GM18507 (cell line): Measurements from ENCODE around the gene RGS11.

ENCODE experiments used
- DNase-seq: peaks from one replicate; pipeline ENCODE4 v3.0.0; 2011; ENCODE audit warnings: low read depth; ENCODE audit not compliant: insufficient read length; ENCODE audit errors: extremely low spot score
- FAIRE-seq: peaks from 2 replicates; lab custom pipeline; 2011; peaks lifted over from hg19 to GRCh38; lab: Jason Lieb, UNC

RGS11 gene

DNA sequence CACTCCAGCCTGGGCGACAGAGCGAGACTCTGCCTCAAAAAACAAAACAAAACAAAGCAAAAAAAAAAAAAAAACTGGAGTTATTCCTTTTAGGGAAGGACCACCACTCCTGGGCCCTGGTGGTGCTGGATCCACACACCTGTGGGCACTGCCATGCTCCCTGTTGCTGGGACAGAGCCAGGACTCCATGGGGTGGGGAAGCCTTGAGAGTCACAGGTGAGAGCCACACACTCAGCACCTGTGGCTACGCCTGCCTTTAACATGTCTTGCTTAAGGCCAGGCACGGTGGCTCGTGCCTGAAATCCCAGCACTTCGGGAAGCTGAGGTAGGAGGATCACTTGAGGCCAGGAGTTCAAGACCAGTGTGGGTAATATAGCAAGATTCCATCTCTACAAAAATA lies 25.5 kb upstream of the RGS11 start:
- FAIRE-seq = no peak
- DNase-seq = no peak

DNA sequence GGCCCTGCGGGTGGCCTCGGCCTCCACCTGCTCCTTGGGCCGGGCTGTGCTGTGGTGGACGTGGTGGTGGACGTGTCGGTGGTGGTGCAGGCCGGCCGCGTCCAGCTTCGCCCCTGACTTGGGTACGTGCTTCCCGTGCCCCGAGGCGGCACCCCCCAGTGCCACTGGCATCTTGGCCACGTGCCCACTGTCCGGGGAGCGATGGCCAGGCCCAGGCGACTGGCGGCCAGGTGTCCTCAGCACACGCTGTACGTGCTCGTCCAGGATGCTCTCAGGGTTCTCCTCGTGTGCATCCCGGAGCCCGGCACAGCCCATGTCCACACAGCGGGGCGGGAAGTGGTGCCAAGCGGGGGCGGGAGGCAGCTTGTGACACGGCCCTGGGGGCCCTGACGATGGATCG lies 22.1 kb upstream of the RGS11 start:
- DNase-seq = no peak
- FAIRE-seq = no peak

DNA sequence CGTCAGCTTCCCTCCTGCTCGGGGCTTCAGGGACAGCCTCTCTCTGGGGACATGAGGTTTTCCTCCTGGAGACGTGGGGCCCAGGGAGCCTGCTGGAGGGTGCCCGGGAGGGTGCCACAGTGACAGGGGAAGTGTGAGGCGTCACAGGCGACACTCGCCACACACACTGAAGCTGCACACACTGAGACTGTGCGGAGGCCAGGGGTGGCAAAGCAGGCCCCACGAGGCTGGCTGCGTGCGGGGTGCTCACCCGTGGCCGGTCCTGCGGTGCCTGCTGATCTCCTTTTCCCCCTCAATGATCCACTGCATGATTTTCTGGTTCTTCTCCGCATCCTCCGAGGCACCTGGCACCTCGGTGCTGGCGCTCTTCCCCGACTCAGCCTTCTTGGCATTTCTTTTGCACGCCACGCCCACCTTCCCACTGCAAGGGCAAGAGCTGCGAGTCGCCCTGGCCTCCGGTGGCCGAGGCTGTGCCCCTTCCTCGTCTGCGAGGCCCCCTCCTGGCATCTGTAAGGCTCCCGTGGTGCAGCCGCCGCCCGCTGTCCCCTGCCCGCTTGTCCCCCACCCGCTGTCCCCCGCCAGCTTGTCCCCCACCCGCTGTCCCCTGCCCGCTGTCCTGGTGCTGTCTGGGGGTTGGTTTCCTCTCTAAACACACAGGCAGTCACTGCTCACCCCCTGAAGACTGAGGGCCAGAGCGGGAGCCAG lies 21.2 kb upstream of the RGS11 start:
- DNase-seq = no peak
- FAIRE-seq = no peak

DNA sequence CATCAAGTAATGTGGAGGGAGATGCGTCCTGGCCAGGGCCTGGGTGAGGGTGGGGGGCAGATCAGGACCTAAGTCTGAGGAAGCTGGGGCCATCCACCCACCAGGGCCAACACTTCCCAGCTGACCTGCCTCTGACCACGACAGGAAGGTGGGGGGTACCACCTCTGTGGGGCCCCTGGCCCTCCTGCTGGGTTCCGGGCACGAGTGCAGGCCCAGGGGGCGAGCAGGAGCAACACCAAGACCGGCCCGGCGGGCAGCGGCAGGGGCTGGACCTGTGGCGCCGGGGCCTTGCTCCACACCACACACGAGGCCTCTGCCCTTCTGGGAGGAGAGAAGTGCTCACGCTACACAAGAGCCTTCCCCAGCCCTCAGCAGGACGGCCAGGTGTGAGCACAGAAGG lies 20.5 kb upstream of the RGS11 start:
- FAIRE-seq (no peak), DNase-seq (no peak)

DNA sequence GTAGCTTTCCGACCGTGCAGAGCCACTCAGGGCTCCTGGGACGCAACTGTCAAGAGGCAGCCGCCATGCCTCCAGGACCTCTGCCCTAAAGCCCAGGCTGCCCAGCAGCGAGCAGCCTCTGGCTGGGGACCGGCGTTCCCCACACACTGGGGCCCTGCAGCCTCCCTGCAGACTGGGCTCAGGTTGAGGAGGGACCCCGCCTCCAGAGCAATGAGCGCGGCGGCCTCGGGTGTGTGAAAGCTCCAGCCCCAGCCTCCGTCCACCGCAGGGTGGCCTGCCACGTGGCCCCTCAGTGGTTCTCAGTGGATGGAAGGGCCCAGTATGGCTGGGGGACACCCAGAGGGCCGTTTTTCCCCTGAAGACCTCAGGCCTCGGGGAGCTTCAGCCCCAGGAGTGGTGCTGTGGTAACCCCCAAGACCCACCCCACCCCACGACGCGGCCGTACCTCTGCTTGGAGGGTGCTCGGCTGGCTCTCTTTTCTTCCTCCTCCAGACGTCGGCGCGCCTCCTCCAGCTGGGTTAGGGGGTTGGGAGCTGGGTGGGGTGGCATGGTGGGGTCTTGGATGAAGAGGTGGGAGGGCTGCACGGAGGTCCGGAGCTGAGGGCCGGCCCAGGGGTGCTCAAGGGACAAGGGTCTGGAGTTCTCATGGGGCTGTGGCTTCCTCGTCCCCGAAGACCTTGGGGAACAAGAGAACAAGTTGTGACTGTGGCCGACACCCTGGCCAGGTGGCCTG lies 17.5 kb upstream of the RGS11 start:
- DNase-seq (no peak), FAIRE-seq (no peak)

DNA sequence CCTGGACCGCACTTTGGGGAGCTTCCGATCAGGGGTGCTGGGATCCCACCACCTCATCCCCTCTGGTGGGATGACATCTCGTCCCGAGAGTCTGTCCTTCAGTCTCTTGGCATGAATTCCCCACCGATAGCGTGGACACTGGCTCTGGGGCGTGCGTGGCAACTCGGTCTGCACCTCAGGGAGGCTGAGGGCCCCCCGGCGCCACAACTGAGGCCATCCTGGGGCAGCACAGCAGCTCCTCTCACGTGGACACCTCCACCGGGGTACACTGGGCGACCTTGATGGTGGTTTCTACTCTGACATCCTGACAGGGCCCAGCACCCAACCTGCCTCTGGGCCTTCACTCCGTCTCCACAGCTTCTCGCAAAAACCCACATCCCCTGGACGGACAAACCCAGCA lies 15.8 kb upstream of the RGS11 start:
- FAIRE-seq (no peak), DNase-seq (no peak)

DNA sequence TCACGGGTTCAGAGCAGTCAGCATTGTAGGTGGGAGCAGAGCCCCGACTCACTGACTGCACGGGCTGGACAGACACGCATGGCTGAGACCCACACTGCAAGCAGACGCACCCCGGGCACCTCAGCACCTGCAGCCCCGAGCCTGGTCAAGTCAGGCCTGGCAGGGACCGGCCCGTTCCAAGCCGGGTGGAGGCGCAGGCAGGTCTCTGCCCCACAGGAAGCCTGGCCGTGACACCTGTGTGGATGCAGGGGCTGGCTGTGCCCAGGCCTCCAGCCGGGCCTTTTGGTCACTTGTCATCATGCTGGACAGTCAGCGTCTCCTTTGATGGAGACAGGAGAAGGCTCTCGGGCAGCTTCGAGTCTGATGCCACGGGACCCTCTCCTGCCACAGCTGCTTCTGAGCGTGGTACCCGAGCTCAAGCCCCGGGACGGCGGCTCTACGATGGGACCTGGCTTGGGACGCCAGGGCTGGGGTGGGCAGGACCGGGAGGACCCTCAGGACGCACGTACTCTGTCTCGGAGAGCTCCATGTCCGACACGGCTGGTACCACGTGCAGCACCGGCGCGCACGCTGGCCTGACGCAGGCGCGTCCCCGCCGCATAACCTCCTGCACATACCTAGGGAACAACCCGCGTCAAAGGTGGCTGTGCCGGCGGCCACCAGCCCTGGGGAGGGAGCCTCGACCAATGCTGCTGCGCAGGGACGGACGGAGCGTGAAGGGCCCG lies 15.1 kb upstream of the RGS11 start:
- DNase-seq = no peak
- FAIRE-seq = no peak

DNA sequence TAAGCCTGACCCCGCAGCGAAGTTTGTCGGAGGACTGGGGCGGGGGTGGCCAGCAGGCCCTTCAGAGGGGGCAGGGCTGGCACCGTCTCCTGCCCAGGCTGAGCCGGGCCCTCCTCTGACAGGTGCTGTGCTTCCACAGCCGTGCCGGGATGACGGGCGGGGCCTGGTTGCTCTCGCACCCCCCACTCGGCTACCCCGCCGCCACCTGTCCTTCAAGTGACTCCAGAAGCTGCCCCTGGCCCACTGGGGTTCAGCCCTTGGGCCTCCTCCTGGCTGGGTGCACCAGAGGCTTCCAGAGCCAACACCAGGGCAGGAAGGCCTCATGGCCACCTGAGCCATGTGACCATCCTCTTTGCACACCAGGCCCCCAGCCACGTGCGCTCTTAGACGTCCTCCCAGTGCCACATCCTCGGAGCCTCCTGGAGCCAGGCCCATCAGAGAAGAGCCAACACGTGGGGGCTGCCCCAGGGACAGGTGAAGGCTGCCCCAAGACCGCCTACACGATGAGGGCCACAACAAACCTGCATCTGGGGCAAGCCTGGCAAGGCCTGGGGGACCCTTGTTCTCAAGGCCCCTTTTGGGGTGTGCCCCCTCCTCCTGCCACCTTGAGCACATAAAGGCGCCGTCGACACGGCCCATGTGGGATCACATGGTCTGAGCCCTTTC lies 14.4 kb upstream of the RGS11 start:
- FAIRE-seq (no peak), DNase-seq (no peak)

DNA sequence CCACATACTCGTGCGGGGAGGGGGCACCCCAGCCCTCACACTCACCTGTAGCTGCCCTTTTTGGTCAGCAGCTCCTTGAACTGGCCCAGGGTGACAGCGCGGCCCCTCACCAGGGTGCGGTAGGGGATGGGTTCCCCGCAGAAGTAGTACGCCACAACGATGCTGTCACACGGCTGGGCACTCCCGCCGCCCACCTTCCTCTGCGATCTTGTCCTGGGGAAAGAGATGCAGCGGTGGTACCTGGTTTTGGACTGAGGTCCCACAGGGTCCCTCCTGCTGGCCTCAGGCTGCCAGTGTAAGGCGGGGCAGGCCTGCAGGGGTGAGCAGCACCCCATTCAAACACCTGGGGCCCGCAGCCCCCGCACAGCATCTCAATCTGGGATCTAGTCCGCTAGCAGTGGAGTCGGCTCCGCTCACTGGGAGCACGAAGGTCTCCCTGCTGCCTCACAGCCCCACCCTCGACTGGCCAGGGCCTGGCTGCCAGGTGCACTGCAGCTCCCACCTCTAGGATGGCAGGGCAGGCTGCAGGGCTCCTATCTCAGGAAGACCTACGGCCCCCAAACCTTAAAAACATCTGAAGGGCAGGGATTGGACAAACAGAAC lies 13.8 kb upstream of the RGS11 start:
- DNase-seq (no peak), FAIRE-seq (no peak)

DNA sequence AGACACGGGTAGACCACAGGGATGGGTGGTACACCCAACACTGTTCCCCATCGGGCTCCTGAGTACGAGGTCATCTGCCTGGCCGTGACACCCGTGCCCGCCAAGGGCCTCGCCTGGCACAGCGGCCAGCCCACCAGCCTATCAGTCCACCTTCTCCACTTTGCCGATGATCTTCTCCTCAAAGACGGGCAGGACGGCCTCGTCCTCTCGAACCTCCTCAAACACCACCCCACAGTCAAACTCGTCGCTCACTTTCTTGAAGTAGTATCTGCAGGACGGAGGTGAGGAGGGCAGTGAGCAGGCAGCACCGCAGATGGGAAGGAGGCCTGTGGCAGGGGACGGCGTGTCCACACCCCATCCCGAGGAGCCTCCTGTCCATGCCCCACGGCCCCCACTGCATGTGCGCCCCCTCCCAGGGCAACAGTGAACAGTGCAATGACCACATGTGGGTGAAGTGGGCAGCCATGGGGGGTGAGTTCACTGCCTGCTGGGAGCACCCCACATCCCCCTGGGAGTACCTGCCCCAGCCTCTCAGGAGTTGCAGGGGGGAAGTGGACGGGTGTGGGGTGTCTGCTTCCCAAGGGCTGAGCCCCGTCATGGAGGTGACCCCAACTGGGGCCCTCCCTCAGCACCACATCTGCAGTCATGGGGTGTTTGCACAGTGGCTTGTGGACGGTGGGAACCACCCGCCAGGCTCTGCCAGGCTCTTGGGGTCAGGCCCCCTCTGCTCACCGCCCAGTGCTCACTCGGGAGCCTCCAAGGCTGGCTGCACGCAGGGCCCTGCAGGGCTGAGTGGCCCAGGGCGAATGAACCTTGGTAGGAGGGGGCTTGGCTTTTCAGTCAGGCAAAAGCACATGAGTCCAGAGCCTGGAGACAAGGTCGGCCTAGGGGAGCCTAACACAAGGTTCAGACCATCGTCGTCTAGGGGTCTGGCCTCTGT lies 12.5 kb upstream of the RGS11 start:
- FAIRE-seq = no peak

DNA sequence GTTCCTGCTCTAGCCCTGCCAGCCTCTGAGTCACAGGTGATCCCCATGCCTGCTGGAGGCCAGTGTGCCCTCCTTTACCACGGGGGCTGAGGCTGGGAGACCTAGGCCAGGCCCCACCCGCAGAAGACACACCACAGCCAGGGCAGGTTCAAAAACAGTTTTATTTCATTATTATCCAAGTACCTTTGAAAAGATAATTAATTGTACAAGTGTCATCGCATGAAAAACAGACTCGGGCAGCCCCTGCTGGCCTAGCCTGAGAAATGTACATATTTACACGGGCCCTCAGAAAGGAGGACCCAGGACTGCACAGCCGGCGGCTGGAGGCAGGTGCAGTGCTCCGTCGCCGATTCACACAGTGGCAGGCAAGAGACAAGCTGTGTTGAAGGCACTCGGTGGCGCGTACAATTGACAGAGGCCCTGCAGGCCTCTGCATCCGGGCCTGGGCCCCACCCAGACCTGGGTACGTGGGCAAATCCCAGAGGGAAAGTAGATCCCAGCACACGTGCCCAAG lies 11.6 kb upstream of the RGS11 start:
- DNase-seq (no peak), FAIRE-seq (no peak)

More for the DNA sequence above, 12.5 kb upstream of the RGS11 start:
- DNase-seq = no peak

DNA sequence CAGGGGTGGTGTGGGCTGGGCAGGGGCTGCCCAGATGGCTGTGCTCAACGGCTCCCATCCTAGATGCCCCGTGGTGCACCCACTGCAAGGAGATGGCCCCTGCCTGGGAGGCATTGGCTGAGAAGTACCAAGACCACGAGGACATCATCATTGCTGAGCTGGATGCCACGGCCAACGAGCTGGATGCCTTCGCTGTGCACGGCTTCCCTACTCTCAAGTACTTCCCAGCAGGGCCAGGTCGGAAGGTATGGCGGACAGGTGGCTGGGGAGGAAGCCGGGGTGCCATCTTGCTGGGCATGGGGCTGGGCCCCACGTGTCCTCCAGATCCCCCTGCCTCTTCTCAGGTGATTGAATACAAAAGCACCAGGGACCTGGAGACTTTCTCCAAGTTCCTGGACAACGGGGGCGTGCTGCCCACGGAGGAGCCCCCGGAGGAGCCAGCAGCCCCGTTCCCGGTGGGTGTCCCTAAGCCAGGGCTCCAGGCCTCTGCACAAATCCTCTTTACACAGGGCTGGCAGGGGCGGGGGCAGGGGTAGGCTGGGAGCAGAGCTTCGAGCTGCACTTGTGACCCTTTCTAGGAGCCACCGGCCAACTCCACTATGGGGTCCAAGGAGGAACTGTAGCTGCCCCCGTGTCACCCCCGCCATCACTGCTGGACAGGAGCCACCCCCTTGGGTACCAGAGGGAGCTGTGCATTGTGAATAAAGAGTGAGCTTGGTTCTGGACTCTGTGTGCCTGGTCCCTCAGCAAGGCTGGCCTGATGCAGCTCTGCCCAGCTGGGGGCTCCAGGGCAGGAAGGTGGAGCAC lies 10.9 kb upstream of the RGS11 start:
- DNase-seq (no peak), FAIRE-seq (no peak)

DNA sequence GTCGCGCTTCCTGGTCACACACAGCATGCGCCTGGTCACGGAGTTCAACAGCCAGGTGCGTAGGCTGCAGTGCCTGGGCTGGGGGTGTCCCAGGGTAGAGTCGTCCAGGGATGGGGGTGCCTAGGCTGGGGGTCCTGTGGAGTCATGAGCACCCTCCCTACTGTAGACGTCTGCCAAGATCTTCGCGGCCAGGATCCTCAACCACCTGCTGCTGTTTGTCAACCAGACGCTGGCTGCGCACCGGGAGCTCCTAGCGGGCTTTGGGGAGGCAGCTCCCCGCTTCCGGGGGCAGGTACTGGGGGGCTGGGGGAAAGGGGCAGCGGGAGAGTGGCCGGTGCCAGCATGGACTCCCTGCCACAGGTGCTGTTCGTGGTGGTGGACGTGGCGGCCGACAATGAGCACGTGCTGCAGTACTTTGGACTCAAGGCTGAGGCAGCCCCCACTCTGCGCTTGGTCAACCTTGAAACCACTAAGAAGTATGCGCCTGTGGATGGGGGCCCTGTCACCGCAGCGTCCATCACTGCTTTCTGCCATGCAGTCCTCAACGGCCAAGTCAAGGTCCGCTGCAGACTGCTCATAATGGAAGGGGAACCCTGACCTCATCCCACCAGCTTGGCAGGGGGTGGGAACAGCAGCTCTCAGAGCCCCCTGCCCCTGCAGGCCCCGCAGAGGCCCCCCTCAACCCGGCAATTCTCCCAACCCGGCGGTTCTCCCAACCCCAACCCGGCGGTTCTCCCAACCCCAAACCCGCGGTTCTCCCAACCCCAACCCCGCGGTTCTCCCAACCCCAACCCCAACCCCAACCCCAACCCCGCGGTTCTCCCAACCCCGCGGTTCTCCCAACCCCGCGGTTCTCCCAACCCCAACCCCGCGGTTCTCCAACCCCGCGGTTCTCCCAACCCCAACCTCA lies 9.7 kb upstream of the RGS11 start:
- DNase-seq = no peak
- no peak for FAIRE-seq

DNA sequence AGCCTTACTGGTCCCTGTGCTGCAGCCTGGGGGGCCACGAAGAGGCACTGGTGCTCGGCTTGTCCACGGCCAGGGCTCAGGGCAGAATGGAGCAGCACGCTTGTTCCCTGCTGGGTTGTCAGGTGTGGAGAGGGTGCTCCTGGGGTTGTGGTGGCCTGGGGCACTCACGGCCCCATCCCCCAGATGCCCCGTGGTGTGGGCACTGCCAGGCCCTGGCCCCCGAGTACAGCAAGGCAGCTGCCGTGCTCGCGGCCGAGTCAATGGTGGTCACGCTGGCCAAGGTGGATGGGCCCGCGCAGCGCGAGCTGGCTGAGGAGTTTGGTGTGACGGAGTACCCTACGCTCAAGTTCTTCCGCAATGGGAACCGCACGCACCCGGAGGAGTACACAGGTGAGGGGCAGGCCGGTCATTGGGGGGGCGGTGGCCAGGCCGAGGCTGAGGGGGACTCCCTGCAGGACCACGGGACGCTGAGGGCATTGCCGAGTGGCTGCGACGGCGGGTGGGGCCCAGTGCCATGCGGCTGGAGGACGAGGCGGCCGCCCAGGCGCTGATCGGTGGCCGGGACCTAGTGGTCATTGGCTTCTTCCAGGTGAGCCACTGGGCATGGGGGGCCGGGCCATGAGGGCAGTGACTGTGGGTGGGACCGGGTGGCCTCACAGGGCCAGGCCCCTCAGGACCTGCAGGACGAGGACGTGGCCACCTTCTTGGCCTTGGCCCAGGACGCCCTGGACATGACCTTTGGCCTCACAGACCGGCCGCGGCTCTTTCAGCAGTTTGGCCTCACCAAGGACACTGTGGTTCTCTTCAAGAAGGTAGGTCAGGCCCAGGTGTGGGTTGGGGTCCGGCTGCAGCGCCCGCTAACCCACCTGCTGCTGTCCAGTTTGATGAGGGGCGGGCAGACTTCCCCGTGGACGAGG lies 8.7 kb upstream of the RGS11 start:
- FAIRE-seq (no peak), DNase-seq (no peak)

DNA sequence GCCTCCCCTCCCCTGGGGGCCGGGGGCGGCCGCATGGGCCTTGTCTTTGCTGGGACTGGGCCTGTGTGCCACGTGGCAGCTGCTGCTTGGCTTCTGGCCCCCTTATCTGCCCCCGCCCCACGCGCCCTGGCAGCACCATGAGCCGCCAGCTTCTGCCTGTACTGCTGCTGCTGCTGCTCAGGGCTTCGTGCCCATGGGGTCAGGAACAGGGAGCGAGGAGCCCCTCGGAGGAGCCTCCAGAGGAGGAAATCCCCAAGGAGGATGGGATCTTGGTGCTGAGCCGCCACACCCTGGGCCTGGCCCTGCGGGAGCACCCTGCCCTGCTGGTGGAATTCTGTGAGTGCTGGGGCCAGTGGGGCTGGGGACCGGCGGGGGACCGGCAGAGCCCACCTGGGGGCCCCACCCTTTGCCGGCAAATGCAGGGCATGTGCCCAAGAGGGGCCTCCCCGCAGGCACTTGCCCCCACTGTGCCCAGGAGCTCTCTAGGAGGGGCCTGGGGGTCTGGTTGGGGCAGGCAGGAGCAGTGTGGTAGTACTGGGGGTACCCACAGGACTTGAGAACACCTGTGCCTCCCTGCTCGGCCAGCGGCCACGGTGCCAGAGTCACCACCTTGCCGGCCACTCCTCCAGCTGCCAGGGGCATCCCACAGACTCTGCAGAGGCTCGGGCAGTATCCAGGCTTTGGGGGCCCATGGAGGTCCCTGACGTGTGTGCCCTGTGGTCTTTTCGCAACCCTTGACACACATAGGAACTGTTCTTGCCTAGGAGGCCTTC lies 7.5 kb upstream of the RGS11 start, which contains the start of gene PDIA2:
PDIA2 (plus strand) TSS at position 132 of the 773 bp plus-strand sequence; CDS start at position 138, 6 bp downstream.
- FAIRE-seq (no peak), DNase-seq (no peak)
